ENCODE data around the gene ERVK3-1. TPM values are rescaled to one million over a fixed set of nuclear protein-coding genes. Genes with fewer than 3 reads are reported as not detected.
"Not testable (repeated sequence)": the region's sequence is repeated elsewhere in the genome, so short reads cannot be mapped to it uniquely, and the experiment has no call there.

The ERVK3-1 gene
- total RNA-seq, 1 donor from 2014 or later = 40.9 TPM

GRCh38 chr19:58346961-58347929 is 42.1 kb downstream of the ERVK3-1 start:
- Histone ChIP-seq H3K36me3 (ENCODE audit: insufficient read depth, low read length) (no peaks in the 10 kb centered on the region), H3K9ac (ENCODE audit: low read length) (peak overlapping the region; percentile 50), H3K27me3 (ENCODE audit: insufficient read depth, low read length) (peaks cover 20% of the 10 kb centered on the region), H3K4me3 (ENCODE audit: insufficient read depth, low read depth, low read length) (peak overlapping the region; percentile 59), H3K4me2 (ENCODE audit: low read length) (peak overlapping the region; percentile 91), H3K9me3 (ENCODE audit: insufficient read depth, low read depth, low read length) (peaks cover 3% of the 10 kb centered on the region), H3K4me1 (ENCODE audit: insufficient read depth, low read length) (peaks cover 7% of the 10 kb centered on the region), H4K20me1 (ENCODE audit: insufficient read depth, low read length) (peaks cover 8% of the 10 kb centered on the region), H3K27ac (ENCODE audit: low read depth, low read length) (no peak overlapping the region), H3K79me2 (ENCODE audit: insufficient read depth, low read length) (no peaks in the 10 kb centered on the region), H2AFZ (ENCODE audit: low read depth, low read length) (peak overlapping the region; percentile 77)
- DNase-seq (ENCODE audit: low read depth) (peak; percentile 31), FAIRE-seq (no peak)
- Mint-ChIP-seq H3K9me3 (ENCODE audit: unreplicated experiment) (no peaks in the 10 kb centered on the region), H3K27me3 (ENCODE audit: low read depth, unreplicated experiment) (no peaks in the 10 kb centered on the region), H3K27ac (ENCODE audit: unreplicated experiment) (peak overlapping the region; percentile 86), H3K36me3 (ENCODE audit: low read depth, unreplicated experiment) (peaks cover 17% of the 10 kb centered on the region), H3K4me3 (ENCODE audit: unreplicated experiment) (peak overlapping the region; percentile 97), H3K4me1 (ENCODE audit: low read depth, unreplicated experiment) (peaks cover 3% of the 10 kb centered on the region)
- TF ChIP-seq CTCF (IDR thresholded peaks at IDR 0.05; ENCODE audit: insufficient read depth, low read depth, low read length) (no peak), EZH2 (IDR thresholded peaks at IDR 0.05; ENCODE audit: insufficient read depth, low read length) (no peak)

GRCh38 chr19:58348080-58348479 is 42.9 kb downstream of the ERVK3-1 start:
- H4K20me1 ChIP-seq (ENCODE audit: insufficient read depth, low read length); DNase-seq (ENCODE audit: low read depth); FAIRE-seq; H3K79me2 ChIP-seq (ENCODE audit: insufficient read depth, low read length); H3K4me1 Mint-ChIP-seq (ENCODE audit: low read depth, unreplicated experiment); H3K4me1 ChIP-seq (ENCODE audit: insufficient read depth, low read length); H3K27ac ChIP-seq (ENCODE audit: low read depth, low read length); H3K9me3 ChIP-seq (ENCODE audit: insufficient read depth, low read depth, low read length); H3K36me3 ChIP-seq (ENCODE audit: insufficient read depth, low read length); H3K9me3 Mint-ChIP-seq (ENCODE audit: unreplicated experiment); H3K27me3 Mint-ChIP-seq (ENCODE audit: low read depth, unreplicated experiment): not testable (repeated sequence)
- Mint-ChIP-seq H3K36me3 (ENCODE audit: low read depth, unreplicated experiment) (peaks cover 15% of the 10 kb centered on the region), H3K4me3 (ENCODE audit: unreplicated experiment) (peak overlapping the region; percentile 97), H3K27ac (ENCODE audit: unreplicated experiment) (peak overlapping the region; percentile 86)
- peak overlapping the region; percentile 43 for H3K9ac ChIP-seq (ENCODE audit: low read length)
- peaks cover 20% of the 10 kb centered on the region for H3K27me3 ChIP-seq (ENCODE audit: insufficient read depth, low read length)
- peak overlapping the region; percentile 59 for H3K4me3 ChIP-seq (ENCODE audit: insufficient read depth, low read depth, low read length)
- H2AFZ ChIP-seq (ENCODE audit: low read depth, low read length) = peak overlapping the region; percentile 60
- H3K4me2 ChIP-seq (ENCODE audit: low read length) = peak overlapping the region; percentile 91

- H3K79me2 ChIP-seq (ENCODE audit: insufficient read depth, low read length) = no peaks in the 10 kb centered on the region
- TF ChIP-seq EZH2 (IDR thresholded peaks at IDR 0.05; ENCODE audit: insufficient read depth, low read length) = no peak
- TF ChIP-seq CTCF (IDR thresholded peaks at IDR 0.05; ENCODE audit: insufficient read depth, low read depth, low read length) = no peak
- no peaks in the 10 kb centered on the region for H3K27me3 Mint-ChIP-seq (ENCODE audit: low read depth, unreplicated experiment)
Measured at GRCh38 chr19:58349590-58349989, 44.4 kb downstream of the ERVK3-1 start.

More at GRCh38 chr19:58349590-58349989, 44.4 kb downstream of the ERVK3-1 start:
- H3K27ac Mint-ChIP-seq (ENCODE audit: unreplicated experiment) = no peak overlapping the region
- H3K9ac ChIP-seq (ENCODE audit: low read length) = no peak overlapping the region
- H3K27ac ChIP-seq (ENCODE audit: low read depth, low read length) = no peak overlapping the region
- FAIRE-seq (no peak), DNase-seq (ENCODE audit: low read depth) (no peak)
- H3K36me3 Mint-ChIP-seq (ENCODE audit: low read depth, unreplicated experiment) = peaks cover 11% of the 10 kb centered on the region
- H3K4me3 Mint-ChIP-seq (ENCODE audit: unreplicated experiment) = peak overlapping the region; percentile 57
- H3K36me3 ChIP-seq (ENCODE audit: insufficient read depth, low read length) = no peaks in the 10 kb centered on the region
- peak overlapping the region; percentile 30 for H3K4me2 ChIP-seq (ENCODE audit: low read length)
- peaks cover 3% of the 10 kb centered on the region for H3K9me3 ChIP-seq (ENCODE audit: insufficient read depth, low read depth, low read length)
- peaks cover 3% of the 10 kb centered on the region for H3K4me1 Mint-ChIP-seq (ENCODE audit: low read depth, unreplicated experiment)
- H3K4me1 ChIP-seq (ENCODE audit: insufficient read depth, low read length) = peaks cover 7% of the 10 kb centered on the region
- H4K20me1 ChIP-seq (ENCODE audit: insufficient read depth, low read length) = peaks cover 8% of the 10 kb centered on the region
- H3K9me3 Mint-ChIP-seq (ENCODE audit: unreplicated experiment) = no peaks in the 10 kb centered on the region
- H3K4me3 ChIP-seq (ENCODE audit: insufficient read depth, low read depth, low read length) = no peak overlapping the region
- H2AFZ ChIP-seq (ENCODE audit: low read depth, low read length) = no peak overlapping the region
- peaks cover 20% of the 10 kb centered on the region for H3K27me3 ChIP-seq (ENCODE audit: insufficient read depth, low read length)

Measured in astrocyte (in vitro differentiated cells and primary cell).